NCI-H2081 (cell line): ENCODE results near the gene TAS2R30.
A peak's percentile ranks its signal among the peaks of the same experiment; 100 is the strongest.

ENCODE experiments used
- DNase-seq, 2 experiments: peaks; one replicate each; lab custom pipeline; 2025; lab: John Stamatoyannopoulos, UW

Gene TAS2R30, protein sequence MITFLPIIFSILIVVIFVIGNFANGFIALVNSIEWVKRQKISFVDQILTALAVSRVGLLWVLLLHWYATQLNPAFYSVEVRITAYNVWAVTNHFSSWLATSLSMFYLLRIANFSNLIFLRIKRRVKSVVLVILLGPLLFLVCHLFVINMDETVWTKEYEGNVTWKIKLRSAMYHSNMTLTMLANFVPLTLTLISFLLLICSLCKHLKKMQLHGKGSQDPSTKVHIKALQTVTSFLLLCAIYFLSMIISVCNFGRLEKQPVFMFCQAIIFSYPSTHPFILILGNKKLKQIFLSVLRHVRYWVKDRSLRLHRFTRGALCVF

GRCh38 chr12:11134305-11134704 lies at the start of gene TAS2R30:
TSS of gene TAS2R30 (minus strand) at chr12:11134644. CDS start at chr12:11134244, 400 bp downstream.
- no peak for DNase-seq

DNA sequence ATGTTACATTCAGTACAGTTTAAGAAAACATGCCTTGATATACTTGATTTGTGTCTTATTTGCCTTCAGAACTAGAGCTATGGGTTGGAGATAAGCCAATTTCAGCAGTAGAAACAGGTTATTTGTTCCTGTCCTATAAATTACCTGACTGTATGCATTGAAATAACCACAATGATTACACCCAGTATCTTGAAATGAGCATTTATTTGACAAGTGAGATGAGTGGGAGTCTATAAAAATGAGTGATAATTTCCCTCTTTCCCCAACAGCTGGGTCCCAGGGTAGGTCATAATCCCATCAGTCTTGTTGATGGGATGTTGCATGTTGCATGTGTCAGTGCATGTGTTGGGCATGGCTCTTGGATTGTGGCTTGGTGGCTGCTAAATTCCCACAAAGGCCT lies 48.6 kb upstream of the TAS2R30 start:
- DNase-seq: peak; percentile 12 to 61

GRCh38 chr12:11182529-11182928 lies 48.1 kb upstream of the TAS2R30 start:
- DNase-seq: no peak

- no peak for DNase-seq
These were observed 43.8 kb upstream of the TAS2R30 start for GRCh38 chr12:11178250-11178649.

GRCh38 chr12:11174022-11174421 lies 39.6 kb upstream of the TAS2R30 start:
- peak; percentile 5 to 45 for DNase-seq

DNA sequence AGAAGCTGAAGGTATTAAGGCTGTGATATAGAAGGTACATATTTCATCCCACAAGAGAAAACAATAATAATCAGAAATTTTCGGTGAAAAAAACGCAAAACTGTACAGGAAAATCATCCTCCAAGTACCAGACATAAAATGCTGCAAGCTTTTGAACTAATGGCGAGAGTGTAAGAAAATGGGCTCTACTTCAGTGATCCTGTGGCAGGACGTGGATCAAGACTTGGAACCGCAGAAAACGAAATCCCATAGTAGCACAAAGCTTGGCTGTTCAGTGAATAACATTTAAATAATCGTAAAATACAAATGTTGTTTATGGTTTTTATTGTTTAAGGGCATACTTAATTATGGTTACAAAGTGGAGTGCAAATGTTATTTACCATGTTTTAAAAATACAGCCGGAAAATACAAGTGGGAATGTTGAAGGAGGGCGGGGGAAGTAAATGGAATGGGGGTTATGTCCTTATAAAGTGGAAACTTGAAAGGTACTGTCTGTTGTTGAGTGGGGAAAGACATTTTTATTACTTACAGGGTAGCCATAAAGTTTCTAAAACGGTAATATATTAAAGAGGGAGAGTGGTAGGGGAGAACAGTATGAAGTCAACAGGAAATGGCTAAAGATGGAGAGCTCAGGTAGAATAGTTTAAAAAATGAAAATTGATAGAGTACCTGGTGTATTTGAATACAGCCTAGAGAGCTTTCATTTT lies 37.7 kb upstream of the TAS2R30 start:
- peak; percentile 1 to 40 for DNase-seq

DNA sequence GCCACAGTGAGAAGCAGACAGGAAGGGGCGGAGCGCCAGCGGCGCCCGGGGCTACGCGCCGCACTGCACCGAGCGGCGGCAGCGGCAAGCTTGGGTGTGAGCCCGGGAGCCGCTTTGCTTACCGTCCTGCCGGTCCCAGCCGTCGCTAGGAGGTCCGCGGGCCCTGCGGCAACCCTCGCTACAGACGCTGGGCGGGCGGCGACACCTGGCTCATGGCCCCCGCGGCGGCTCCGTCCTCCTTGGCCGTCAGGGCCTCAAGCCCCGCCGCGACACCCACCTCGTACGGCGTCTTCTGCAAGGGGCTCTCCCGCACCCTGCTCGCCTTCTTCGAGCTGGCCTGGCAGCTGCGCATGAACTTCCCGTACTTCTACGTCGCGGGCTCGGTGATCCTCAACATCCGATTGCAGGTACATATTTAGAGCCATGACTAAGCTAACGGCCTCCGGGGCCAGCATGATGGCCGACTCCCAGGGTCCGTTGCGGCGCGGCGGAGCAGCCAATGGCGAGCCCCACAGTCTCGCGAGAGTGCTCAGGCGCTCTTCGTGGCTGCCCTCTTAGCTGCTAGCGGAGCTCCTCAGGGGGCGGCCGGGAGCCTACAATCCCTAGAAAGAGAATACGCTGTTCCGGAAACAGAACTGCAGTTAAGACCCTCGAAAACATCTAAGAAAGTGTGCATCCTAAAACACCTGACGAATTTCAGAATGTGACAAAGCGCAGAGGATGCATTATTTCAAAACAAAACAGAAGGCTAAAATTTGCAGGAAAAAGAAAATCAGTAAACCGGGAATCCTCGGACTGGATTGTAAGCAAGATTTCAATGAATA lies 36.9 kb upstream of the TAS2R30 start, which contains the start of gene SMIM10L1:
SMIM10L1 (plus strand) TSS at position 50 of the 824 bp plus-strand sequence; CDS start at position 213, 163 bp downstream.
- peak; percentile 92 to 97 for DNase-seq

- DNase-seq: no peak
These were observed 36.3 kb upstream of the TAS2R30 start for GRCh38 chr12:11170810-11171144.

DNA sequence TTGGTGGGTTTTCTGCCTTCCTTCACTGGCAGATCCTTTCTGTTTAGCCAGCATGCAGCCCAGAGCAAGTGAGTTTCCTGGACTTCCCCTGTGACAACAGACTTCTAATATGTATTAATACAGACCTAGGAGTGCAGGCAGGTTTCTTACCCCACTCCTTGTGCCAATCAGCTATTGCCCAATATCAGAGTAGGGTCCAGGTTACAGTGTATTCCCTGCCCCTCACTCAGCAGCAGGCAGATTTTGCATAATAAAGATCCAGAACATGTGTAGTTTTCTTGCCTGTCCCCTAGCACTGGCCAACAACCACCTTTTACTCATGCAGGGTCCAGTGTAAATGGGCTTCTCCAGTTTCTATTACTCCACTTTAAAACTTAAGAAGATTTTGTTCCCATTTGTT lies 31.9 kb upstream of the TAS2R30 start:
- DNase-seq: no peak

DNA sequence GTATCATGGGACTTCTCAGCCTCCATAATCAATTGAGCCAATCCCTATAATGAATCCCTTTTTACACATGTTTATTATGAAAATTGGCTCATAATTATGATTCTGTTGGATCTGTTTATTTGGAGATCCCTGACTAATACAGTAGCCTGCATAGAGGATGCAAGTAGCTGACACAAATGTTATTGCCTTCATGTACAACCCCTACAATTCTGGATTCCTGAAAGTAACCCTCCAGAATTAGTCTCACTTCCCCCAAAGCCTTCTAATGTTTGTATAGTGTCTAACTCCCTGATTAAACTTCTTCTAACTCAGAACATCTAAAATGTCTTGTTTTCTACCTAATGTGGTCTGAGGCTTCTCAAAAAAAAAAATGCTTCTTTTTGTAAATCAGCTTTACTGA lies 29.9 kb upstream of the TAS2R30 start:
- no peak for DNase-seq

GRCh38 chr12:11162502-11162901 lies 28.1 kb upstream of the TAS2R30 start:
- no peak for DNase-seq

DNA sequence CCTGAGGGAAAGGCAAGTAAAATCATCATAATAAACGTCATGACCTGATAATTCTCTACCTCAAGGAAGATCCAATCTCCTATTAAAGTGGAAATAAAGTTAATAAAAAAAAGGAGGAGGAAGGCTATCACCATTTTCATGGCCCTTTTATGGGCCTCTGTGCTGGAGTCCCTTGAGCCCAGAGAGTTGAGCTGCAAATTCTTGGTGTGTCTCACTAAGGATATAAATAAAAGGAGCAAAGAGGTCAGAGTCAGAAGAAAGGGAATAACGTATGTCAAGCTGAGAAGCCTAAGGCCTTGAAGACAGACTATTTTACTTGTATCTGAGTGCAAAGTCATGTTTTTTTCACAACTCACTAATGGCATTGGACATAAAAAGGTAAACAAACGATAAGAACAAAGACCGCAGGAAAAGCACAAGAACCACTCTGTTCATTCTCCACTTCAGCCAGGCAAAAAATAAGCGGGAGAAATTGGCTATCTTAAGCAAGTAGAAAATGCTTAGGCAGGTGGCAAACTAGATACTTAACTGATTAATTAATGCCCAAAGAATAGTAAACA lies 24.5 kb upstream of the TAS2R30 start:
- DNase-seq: no peak

- no peak for DNase-seq
These were observed 20.0 kb upstream of the TAS2R30 start for GRCh38 chr12:11154400-11154925.

DNA sequence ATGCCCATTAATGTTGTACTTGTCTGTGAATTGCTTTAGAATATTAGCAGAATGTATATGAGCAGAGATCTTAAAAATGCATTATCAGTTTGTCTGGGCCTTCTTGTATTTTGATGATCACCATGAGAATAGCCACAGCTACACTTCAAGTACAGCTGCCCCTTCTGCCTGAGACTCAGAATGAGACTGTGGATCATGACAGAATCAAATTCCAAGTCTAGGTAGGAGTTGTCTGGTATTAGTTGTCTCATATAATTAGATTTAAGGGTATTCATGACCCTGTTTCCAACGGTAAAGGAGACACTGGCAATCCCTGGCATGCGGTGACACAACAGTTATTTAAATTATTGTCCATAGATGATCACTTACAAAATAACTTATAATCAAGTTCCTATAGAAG lies 18.3 kb upstream of the TAS2R30 start:
- DNase-seq: no peak

DNA sequence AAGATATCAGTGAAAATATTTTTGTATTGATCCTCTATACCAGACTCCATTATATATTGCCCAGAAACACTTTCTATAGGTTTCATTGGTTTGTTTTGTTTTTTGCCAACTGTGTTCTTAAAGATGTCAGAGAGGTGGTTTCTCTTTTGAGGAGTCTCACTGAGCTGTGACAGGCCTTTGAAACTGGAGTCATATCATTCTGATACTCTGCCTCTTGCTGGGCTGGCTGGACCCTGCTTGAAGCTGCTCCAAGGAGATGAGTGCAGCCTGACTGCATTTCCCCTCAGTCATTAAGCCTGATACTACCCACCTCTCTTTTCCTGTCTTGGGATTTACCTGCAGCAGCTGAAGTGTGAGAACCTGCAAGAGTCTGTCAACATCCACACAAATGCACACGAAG lies 16.4 kb upstream of the TAS2R30 start:
- DNase-seq: no peak

DNA sequence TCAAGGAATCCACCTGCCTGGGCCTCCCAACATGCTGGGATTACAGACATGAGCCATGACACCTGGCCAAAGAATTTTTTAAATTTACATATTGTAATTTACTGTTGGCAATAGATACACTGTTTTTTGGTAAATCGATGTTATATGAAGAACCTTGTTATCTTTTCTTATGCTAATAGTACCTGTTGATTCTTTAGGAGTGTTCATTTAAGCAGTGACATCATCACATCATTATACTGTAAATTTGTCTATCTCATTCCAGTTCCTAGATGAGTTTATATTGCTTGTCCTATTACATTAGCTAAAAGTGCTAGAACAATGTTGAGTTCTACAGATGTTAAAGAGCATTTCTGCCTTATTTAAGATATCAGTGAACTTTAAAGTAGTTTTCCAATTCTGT lies 13.0 kb upstream of the TAS2R30 start:
- no peak for DNase-seq

- DNase-seq: no peak
These were observed 9.9 kb upstream of the TAS2R30 start for GRCh38 chr12:11144297-11144696.

DNA sequence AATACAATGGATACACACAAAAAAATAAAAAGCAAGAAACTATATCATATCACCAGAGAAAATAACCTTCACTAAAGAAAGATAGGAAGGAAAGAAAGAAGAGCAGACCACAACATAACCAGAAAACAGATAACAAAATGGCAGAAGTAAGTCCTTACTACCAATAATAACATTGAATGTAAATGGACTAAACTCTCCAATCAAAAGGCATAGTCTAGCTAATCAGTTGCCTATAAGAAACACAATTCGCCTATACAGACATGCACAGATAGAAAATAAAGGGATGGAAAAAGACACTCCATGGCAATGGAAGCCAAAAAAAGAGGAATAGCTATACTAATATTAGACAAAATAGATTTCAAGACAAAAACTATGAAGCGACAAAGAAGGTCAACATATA lies 8.9 kb upstream of the TAS2R30 start:
- DNase-seq: no peak

- DNase-seq: no peak
These were observed 1.6 kb upstream of the TAS2R30 start for GRCh38 chr12:11136075-11136474.

- DNase-seq: no peak
These were observed 628 bp downstream of the TAS2R30 start for GRCh38 chr12:11133816-11134215.

DNA sequence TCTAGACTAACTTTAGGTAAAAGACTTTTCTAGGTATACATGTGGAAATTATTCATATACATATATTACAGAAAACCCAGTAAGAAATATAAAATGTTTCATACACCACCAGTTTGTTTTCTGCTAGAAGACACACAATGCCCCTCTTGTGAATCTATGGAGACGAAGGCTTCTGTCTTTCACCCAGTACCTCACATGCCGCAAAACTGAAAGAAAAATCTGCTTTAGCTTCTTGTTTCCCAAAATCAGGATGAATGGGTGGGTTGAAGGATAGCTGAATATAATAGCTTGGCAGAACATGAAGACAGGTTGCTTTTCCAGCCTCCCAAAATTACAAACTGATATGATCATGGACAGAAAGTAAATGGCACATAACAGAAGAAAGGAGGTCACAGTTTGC lies 1.3 kb downstream of the TAS2R30 start:
- no peak for DNase-seq

GRCh38 chr12:11130999-11131398 lies 3.4 kb downstream of the TAS2R30 start:
- no peak for DNase-seq
